ENCODE measurements around the gene ACAN. TPM values are rescaled to one million over a fixed set of nuclear protein-coding genes. Genes with fewer than 3 reads are reported as not detected.

Gene ACAN
- total RNA-seq, 4 donors from 2014 or later = 0.05 to 0.25 (median 0.19) TPM; not detected in 1

- H3K9me3 ChIP-seq = no peaks in the 10 kb centered on the region
- no peak for TF ChIP-seq EP300 (IDR thresholded peaks at IDR 0.05)
- TF ChIP-seq CTCF (IDR thresholded peaks at IDR 0.05) = no peak
- TF ChIP-seq POLR2A (IDR thresholded peaks at IDR 0.05) = no peak
- TF ChIP-seq POLR2AphosphoS5 (IDR thresholded peaks at IDR 0.05) = no peak
- no peaks in the 10 kb centered on the region for H3K36me3 ChIP-seq
- H3K27me3 ChIP-seq = no peaks in the 10 kb centered on the region
- H3K4me1 ChIP-seq = no peaks in the 10 kb centered on the region
- H3K27ac ChIP-seq = no peak overlapping the region
- DNase-seq (ENCODE audit: low spot score in 2 of 2) = no peak
- H3K4me3 ChIP-seq = no peak overlapping the region
- WGBS = 68% methylated on average over 8 of the region's 8 CpGs
Measured at GRCh38 chr15:88782465-88782864, 20.8 kb upstream of the ACAN start.

- Histone ChIP-seq H3K27me3 (no peaks in the 10 kb centered on the region), H3K9me3 (no peaks in the 10 kb centered on the region), H3K4me1 (no peaks in the 10 kb centered on the region), H3K4me3 (no peak overlapping the region), H3K36me3 (no peaks in the 10 kb centered on the region), H3K27ac (no peak overlapping the region)
- TF ChIP-seq CTCF (IDR thresholded peaks at IDR 0.05) = no peak
- no peak for TF ChIP-seq EP300 (IDR thresholded peaks at IDR 0.05)
- TF ChIP-seq POLR2A (IDR thresholded peaks at IDR 0.05) = no peak
- TF ChIP-seq POLR2AphosphoS5 (IDR thresholded peaks at IDR 0.05) = no peak
- WGBS = 67% methylated on average over 2 of the region's 2 CpGs
- no peak for DNase-seq (ENCODE audit: low spot score in 2 of 2)
Measured at GRCh38 chr15:88785217-88785616, 18.0 kb upstream of the ACAN start.

GRCh38 chr15:88788036-88788435 lies 15.2 kb upstream of the ACAN start:
- Histone ChIP-seq H3K27me3 (peaks cover 14% of the 10 kb centered on the region), H3K4me3 (no peak overlapping the region), H3K36me3 (no peaks in the 10 kb centered on the region), H3K9me3 (no peaks in the 10 kb centered on the region), H3K4me1 (no peaks in the 10 kb centered on the region), H3K27ac (no peak overlapping the region)
- TF ChIP-seq POLR2A (IDR thresholded peaks at IDR 0.05) (no peak), CTCF (IDR thresholded peaks at IDR 0.05) (no peak), POLR2AphosphoS5 (IDR thresholded peaks at IDR 0.05) (no peak), EP300 (IDR thresholded peaks at IDR 0.05) (no peak)
- no peak for DNase-seq (ENCODE audit: low spot score in 2 of 2)
- WGBS = 73% methylated on average over 2 of the region's 3 CpGs

GRCh38 chr15:88788816-88789215 lies 14.4 kb upstream of the ACAN start:
- Histone ChIP-seq H3K36me3 (no peaks in the 10 kb centered on the region), H3K4me3 (no peak overlapping the region), H3K27me3 (peaks cover 19% of the 10 kb centered on the region), H3K9me3 (no peaks in the 10 kb centered on the region), H3K27ac (no peak overlapping the region), H3K4me1 (no peaks in the 10 kb centered on the region)
- TF ChIP-seq EP300 (IDR thresholded peaks at IDR 0.05) (no peak), CTCF (IDR thresholded peaks at IDR 0.05) (no peak), POLR2AphosphoS5 (IDR thresholded peaks at IDR 0.05) (no peak)
- DNase-seq (ENCODE audit: low spot score in 2 of 2) = no peak

- TF ChIP-seq POLR2AphosphoS5 (IDR thresholded peaks at IDR 0.05) = no peak
- no peak for TF ChIP-seq CTCF (IDR thresholded peaks at IDR 0.05)
- TF ChIP-seq POLR2A (IDR thresholded peaks at IDR 0.05) = no peak
- no peak for TF ChIP-seq EP300 (IDR thresholded peaks at IDR 0.05)
- no peaks in the 10 kb centered on the region for H3K36me3 ChIP-seq
- peaks cover 29% of the 10 kb centered on the region for H3K27me3 ChIP-seq
- no peak overlapping the region for H3K27ac ChIP-seq
- WGBS = 93% methylated on average over 7 of the region's 7 CpGs
- no peaks in the 10 kb centered on the region for H3K9me3 ChIP-seq
- H3K4me3 ChIP-seq = no peak overlapping the region
- DNase-seq (ENCODE audit: low spot score in 2 of 2) = no peak
- H3K4me1 ChIP-seq = no peaks in the 10 kb centered on the region
Measured at GRCh38 chr15:88790486-88790885, 12.8 kb upstream of the ACAN start.

All from suprapubic skin (tissue), 4 donors.